Smooth muscle cell (in vitro differentiated cells): ENCODE results near the gene PTH1R. TPM values are rescaled to one million over a fixed set of nuclear protein-coding genes. Genes with fewer than 3 reads are reported as not detected.

ENCODE experiments used
- DNase-seq: peaks from one replicate; lab custom pipeline; 2025; ENCODE audit not compliant: unreplicated experiment; lab: John Stamatoyannopoulos, UW
- H2AFZ ChIP-seq: fragments of 200-600 bp; sonication (generic); 2 replicates; pipeline ENCODE4 v1.6.0; 2016; ENCODE audit warnings: antibody characterized with exemption, low read depth, mild to moderate bottlenecking
- H3F3A ChIP-seq: fragments of 200-600 bp; sonication (generic); 2 replicates; pipeline ENCODE4 v1.6.0; 2017; ENCODE audit warnings: antibody characterized with exemption, low read depth
- H3K27ac ChIP-seq: fragments of 200-600 bp; sonication (generic); 2 replicates; pipeline ENCODE4 v1.5.1; 2016; ENCODE audit warnings: low read depth, mild to moderate bottlenecking
- H3K27me3 ChIP-seq: fragments of 200-600 bp; sonication (generic); 2 replicates; pipeline ENCODE4 v1.6.1; 2016; ENCODE audit warnings: low read depth, mild to moderate bottlenecking
- H3K36me3 ChIP-seq: fragments of 200-600 bp; sonication (generic); 2 replicates; pipeline ENCODE4 v1.5.1; 2016; ENCODE audit warnings: low read depth
- H3K4me1 ChIP-seq: fragments of 200-600 bp; sonication (generic); 2 replicates; pipeline ENCODE4 v1.5.1; 2016; ENCODE audit warnings: low read depth
- H3K4me2 ChIP-seq: fragments of 200-600 bp; sonication (generic); 2 replicates; pipeline ENCODE4 v1.6.0; 2016; ENCODE audit warnings: mild to moderate bottlenecking
- H3K4me3 ChIP-seq: fragments of 200-600 bp; sonication (generic); 2 replicates; pipeline ENCODE4 v1.5.1; 2016; ENCODE audit warnings: mild to moderate bottlenecking
- H3K79me2 ChIP-seq: fragments of 200-600 bp; sonication (generic); 2 replicates; pipeline ENCODE4 v1.6.0; 2016; ENCODE audit warnings: low read depth, mild to moderate bottlenecking
- H3K9ac ChIP-seq: fragments of 200-600 bp; sonication (generic); 2 replicates; pipeline ENCODE4 v1.6.0; 2016; ENCODE audit warnings: low read depth
- H3K9me3 ChIP-seq: fragments of 200-600 bp; sonication (generic); replicated peaks from 2 replicates; pipeline ENCODE4 v1.5.1; 2016; ENCODE audit warnings: low read depth
- H4K20me1 ChIP-seq: fragments of 200-600 bp; sonication (generic); 2 replicates; pipeline ENCODE4 v1.6.0; 2016; ENCODE audit warnings: low read depth
- WGBS: methylation state at CpG from one replicate; pipeline ENCODE4 v1.1.7; 2016; ENCODE audit warnings: low lambda C conversion rate; 5-methylcytosine and 5-hydroxymethylcytosine counted together
- polyA plus RNA-seq: library from polyadenylated mRNA; unstranded; fragments of >200 nt; fragmentation: Nextera tagmentation; extraction: Ambion mirVana; gene quantifications from 2 replicates; pipeline ENCODE4 v1.2.1, GENCODE V29; 2016
- total RNA-seq: library from RNA; depleted of rRNA; stranded (reverse); fragments of >200 nt; gene quantifications from 2 replicates; pipeline ENCODE4 v1.2.3, GENCODE V29; 2014
- TF ChIP-seq, protein P1 (sequence below): fragments of 200-600 bp; sonication (generic); IDR thresholded peaks from 2 replicates; pipeline ENCODE4 v1.5.1; 2017; ENCODE audit warnings: borderline replicate concordance, mild to moderate bottlenecking, antibody characterized with exemption; ENCODE audit not compliant: insufficient read depth, poor library complexity, severe bottlenecking

The PTH1R gene
- total and polyA plus RNA-seq, 2 experiments from 2014 or later = 17.7 to 50.6 TPM

DNA sequence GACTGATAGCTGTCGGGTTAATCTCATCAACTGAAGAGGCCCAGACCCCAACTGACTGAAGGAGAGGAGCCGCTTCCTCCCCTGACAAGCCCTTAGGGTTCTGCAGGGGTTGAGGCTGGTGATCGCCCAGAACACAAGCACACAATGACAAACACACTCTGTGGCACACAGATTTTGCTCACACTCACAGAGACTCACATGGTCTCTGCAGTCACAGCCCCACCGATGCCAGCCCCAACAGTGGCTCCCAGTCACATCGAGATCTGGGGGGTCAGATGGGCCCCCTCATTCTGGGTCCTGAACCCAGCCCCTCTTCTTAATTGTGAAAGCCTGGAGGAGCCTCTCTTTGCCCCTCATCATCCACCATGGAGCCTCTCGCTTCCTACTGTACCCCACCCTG is 16.7 kb downstream of the PTH1R start:
- Histone ChIP-seq H3K79me2 (peaks cover under 1% of the 10 kb centered on the region), H3K27me3 (no peaks in the 10 kb centered on the region), H2AFZ (no peak overlapping the region), H4K20me1 (peaks cover 41% of the 10 kb centered on the region), H3K27ac (no peak overlapping the region), H3K9ac (no peak overlapping the region), H3K9me3 (no peaks in the 10 kb centered on the region), H3K4me3 (no peak overlapping the region), H3K4me1 (no peaks in the 10 kb centered on the region), H3F3A (no peaks in the 10 kb centered on the region), H3K36me3 (no peaks in the 10 kb centered on the region), H3K4me2 (no peak overlapping the region)
- no peak for DNase-seq
- TF ChIP-seq, protein P1, sequence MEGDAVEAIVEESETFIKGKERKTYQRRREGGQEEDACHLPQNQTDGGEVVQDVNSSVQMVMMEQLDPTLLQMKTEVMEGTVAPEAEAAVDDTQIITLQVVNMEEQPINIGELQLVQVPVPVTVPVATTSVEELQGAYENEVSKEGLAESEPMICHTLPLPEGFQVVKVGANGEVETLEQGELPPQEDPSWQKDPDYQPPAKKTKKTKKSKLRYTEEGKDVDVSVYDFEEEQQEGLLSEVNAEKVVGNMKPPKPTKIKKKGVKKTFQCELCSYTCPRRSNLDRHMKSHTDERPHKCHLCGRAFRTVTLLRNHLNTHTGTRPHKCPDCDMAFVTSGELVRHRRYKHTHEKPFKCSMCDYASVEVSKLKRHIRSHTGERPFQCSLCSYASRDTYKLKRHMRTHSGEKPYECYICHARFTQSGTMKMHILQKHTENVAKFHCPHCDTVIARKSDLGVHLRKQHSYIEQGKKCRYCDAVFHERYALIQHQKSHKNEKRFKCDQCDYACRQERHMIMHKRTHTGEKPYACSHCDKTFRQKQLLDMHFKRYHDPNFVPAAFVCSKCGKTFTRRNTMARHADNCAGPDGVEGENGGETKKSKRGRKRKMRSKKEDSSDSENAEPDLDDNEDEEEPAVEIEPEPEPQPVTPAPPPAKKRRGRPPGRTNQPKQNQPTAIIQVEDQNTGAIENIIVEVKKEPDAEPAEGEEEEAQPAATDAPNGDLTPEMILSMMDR = no peak
- WGBS = 94% methylated on average over 6 of the region's 6 CpGs

DNA sequence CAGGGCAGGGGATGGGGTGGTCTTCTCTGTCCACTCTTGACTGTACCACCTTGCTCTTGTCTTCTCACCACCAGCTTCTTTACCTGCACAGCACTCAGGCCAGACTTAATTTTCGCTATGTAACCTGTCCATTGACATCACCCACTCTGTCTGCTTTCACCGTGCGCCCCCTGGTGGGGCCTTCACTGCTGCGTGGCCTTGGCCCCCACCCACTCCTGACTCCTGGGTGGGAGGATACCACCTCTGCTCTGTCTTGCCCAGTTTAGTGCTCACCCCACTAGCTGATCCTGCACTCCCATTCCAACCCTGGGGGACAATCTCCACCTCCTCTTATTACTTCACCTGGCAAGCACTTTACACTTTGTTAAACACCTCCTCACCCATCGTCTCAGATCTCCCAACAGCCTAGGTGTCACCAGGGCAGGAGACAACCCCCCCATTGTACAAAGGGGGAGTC is 17.7 kb downstream of the PTH1R start:
- Histone ChIP-seq H4K20me1 (peaks cover 31% of the 10 kb centered on the region), H3F3A (no peaks in the 10 kb centered on the region), H3K27ac (no peak overlapping the region), H3K4me1 (no peaks in the 10 kb centered on the region), H3K4me3 (no peak overlapping the region), H3K79me2 (no peaks in the 10 kb centered on the region), H3K4me2 (no peak overlapping the region), H2AFZ (no peak overlapping the region), H3K9ac (no peak overlapping the region), H3K36me3 (no peaks in the 10 kb centered on the region), H3K9me3 (no peaks in the 10 kb centered on the region), H3K27me3 (no peaks in the 10 kb centered on the region)
- TF ChIP-seq, protein P1 = peak; percentile 91
- 37% methylated on average over 5 of the region's 5 CpGs for WGBS
- DNase-seq = peak; percentile 31

DNA sequence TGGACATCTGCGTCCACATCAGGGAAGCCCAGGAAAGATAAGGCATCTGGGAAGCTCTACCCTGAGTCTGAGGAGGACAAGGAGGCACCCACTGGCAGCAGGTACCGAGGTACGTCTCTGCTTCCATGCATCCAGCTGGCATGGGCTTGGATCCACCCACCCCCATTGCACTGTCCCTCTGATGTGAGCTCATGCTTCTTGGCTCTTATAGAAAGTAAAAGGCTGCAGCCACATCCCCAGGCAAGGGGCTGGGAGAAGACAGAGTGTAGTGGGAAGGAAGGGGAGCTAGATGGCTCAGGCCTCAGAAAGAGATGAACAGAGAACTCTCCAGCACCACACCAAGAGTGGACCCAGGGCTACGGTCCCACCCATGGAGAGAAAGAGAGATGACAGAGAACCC is 18.2 kb downstream of the PTH1R start:
- TF ChIP-seq, protein P1 = no peak
- Histone ChIP-seq H3K79me2 (no peaks in the 10 kb centered on the region), H3K4me2 (no peak overlapping the region), H3K36me3 (no peaks in the 10 kb centered on the region), H3F3A (no peaks in the 10 kb centered on the region), H3K9me3 (no peaks in the 10 kb centered on the region), H3K9ac (no peak overlapping the region), H4K20me1 (peaks cover 28% of the 10 kb centered on the region), H3K4me3 (no peak overlapping the region), H2AFZ (no peak overlapping the region), H3K27ac (no peak overlapping the region), H3K27me3 (no peaks in the 10 kb centered on the region), H3K4me1 (no peaks in the 10 kb centered on the region)
- 93% methylated on average over 4 of the region's 4 CpGs for WGBS
- DNase-seq = no peak

DNA sequence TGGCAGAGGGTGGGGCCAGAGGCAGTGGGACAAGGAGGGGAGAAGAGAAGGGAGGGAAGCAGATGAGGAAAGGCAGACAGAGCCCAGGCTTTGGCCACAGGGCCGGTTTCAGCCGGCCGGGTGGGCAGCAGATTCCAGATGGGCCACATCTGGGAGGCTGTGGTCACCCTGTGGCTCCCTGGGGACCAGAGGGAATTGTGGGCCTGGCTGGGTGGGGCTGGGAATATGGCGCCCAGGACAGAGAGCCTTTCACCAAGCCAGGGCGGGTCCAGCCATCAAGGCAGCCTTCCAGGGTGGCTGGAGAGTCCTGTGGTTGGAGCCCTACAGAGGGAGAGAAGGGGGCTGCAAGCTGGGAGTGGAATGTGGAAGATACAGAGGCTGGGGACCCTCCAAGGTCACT is 18.9 kb downstream of the PTH1R start:
- Histone ChIP-seq H3K4me2 (no peak overlapping the region), H4K20me1 (peaks cover 21% of the 10 kb centered on the region), H3K27me3 (no peaks in the 10 kb centered on the region), H3K27ac (no peak overlapping the region), H3K4me1 (no peaks in the 10 kb centered on the region), H3K79me2 (no peaks in the 10 kb centered on the region), H3F3A (no peaks in the 10 kb centered on the region), H2AFZ (no peak overlapping the region), H3K9ac (no peak overlapping the region), H3K4me3 (no peak overlapping the region), H3K9me3 (no peaks in the 10 kb centered on the region), H3K36me3 (no peaks in the 10 kb centered on the region)
- TF ChIP-seq, protein P1 = no peak
- no peak for DNase-seq
- 92% methylated on average over 5 of the region's 5 CpGs for WGBS
